ENCODE data around the gene ZNF385B. TPM values are rescaled to one million over a fixed set of nuclear protein-coding genes. Genes with fewer than 3 reads are reported as not detected.

Gene ZNF385B
- total RNA-seq, 4 donors from 2014 or later: 9.7 to 24.9 (median 11.4) TPM

DNA sequence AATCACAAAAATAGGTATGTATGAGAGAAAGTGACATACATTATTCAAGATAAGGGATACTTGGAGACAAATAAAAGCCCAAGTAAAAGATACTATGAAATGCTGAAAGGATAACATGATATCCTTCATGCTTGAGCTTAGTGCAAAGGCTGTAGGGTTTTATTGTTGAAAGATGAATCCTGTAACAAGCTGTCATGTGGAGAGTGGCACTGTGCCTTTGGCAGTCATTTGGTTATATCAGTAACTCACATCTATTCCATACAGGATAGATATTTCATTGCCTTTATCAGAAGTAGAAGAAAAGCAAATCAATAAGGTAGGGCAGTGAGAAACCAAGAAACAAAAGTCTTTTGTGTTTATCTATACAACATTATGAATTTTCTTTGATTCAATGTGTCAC lies 211.0 kb downstream of the ZNF385B start:
- Histone ChIP-seq H3K27ac (no peak overlapping the region), H3K36me3 (no peaks in the 10 kb centered on the region), H3K9me3 (no peaks in the 10 kb centered on the region), H3K27me3 (no peaks in the 10 kb centered on the region), H3K4me3 (no peak overlapping the region), H3K4me1 (peaks cover 12 to 20% of the 10 kb centered on the region in 2 donors)
- DNase-seq (no peak), ATAC-seq (peak in 1 of 2 donors; percentile 66)
- no peak for TF ChIP-seq POLR2A (IDR thresholded peaks at IDR 0.05)
- TF ChIP-seq, protein P1, sequence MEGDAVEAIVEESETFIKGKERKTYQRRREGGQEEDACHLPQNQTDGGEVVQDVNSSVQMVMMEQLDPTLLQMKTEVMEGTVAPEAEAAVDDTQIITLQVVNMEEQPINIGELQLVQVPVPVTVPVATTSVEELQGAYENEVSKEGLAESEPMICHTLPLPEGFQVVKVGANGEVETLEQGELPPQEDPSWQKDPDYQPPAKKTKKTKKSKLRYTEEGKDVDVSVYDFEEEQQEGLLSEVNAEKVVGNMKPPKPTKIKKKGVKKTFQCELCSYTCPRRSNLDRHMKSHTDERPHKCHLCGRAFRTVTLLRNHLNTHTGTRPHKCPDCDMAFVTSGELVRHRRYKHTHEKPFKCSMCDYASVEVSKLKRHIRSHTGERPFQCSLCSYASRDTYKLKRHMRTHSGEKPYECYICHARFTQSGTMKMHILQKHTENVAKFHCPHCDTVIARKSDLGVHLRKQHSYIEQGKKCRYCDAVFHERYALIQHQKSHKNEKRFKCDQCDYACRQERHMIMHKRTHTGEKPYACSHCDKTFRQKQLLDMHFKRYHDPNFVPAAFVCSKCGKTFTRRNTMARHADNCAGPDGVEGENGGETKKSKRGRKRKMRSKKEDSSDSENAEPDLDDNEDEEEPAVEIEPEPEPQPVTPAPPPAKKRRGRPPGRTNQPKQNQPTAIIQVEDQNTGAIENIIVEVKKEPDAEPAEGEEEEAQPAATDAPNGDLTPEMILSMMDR (IDR thresholded peaks at IDR 0.05 in 4 of 5, conservative IDR thresholded peaks at IDR 0.05 in 1 of 5): no peak
- intact Hi-C loops (cut with DNase I; ENCODE audit: low total_unique reads) (no loop called here), in situ Hi-C loops (cut with MboI; ENCODE audit: low sequenced_read_pairs in 4 of 4) (no loop called here)

DNA sequence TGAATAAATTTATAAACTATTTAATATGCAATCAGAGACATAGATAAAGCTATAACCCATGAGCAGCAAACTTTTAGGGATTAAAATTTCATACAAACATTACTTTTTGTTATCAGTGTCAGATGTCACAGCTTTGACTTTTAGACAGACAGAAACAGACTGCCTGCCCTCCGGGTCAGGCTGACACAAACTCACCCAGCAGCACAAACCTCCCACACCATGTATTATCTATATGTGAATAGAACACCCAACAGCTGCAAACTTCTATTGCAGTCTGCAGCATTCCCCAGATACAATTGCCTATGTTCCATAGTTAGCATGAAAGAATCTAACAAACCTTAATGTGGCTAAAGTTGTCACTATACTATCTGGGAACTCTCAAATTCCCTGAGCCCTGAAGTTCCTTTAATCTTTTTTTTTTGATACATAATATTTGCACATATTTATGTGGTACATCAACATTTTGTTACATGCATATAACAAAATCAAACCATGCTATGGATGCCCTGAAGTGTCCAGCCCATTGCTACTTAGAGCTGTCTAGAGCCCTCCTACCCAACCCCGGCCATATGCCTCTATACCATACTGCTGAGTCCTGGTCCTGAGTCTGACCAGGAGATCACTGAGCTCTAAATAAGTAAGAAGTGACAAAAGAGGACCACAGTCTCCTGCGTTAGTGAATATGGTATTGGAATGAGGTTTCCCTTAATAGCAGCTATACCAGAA lies 214.4 kb downstream of the ZNF385B start:
- intact Hi-C loops (cut with DNase I; ENCODE audit: low total_unique reads) (no loop called here), in situ Hi-C loops (cut with MboI; ENCODE audit: low sequenced_read_pairs in 4 of 4) (no loop called here)
- Histone ChIP-seq H3K4me1 (peaks cover 12 to 20% of the 10 kb centered on the region in 2 donors), H3K27me3 (no peaks in the 10 kb centered on the region), H3K27ac (no peak overlapping the region), H3K9me3 (no peaks in the 10 kb centered on the region), H3K36me3 (no peaks in the 10 kb centered on the region), H3K4me3 (no peak overlapping the region)
- TF ChIP-seq POLR2A (IDR thresholded peaks at IDR 0.05): no peak
- TF ChIP-seq, protein P1 (IDR thresholded peaks at IDR 0.05 in 4 of 5, conservative IDR thresholded peaks at IDR 0.05 in 1 of 5): no peak
- no peak for ATAC-seq
- no peak for DNase-seq

DNA sequence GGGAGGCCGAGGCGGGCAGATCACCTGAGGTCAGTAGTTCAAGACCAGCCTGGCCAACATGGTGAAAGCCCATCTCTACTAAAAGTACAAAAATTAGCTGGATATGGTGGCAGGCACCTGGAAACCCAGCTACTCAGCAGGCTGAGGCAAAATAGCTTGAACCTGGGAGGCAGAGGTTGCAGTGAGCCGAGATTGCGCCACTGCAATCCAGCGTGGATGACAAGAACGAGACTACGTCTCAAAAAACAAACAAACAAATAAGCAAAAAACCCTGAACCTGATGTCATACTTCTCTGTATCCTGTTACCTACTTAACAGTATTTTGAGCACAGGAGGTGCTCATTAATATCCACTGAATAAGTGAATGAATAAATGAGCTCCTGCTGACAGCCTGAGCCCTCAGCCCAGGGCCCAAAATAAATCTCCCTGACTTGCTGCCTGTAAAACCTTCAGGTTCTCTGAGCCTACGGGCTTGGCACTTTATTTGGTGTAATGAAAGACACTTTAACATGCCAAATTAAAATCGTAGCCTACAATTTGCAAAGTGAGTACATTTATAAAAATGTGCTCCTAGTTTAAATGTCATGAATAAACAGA lies 215.1 kb downstream of the ZNF385B start:
- DNase-seq (no peak), ATAC-seq (no peak)
- TF ChIP-seq, protein P1 (IDR thresholded peaks at IDR 0.05 in 4 of 5, conservative IDR thresholded peaks at IDR 0.05 in 1 of 5): no peak
- no peak for TF ChIP-seq POLR2A (IDR thresholded peaks at IDR 0.05)
- no peaks in the 10 kb centered on the region for H3K9me3 ChIP-seq
- no peak overlapping the region for H3K27ac ChIP-seq
- no peaks in the 10 kb centered on the region for H3K36me3 ChIP-seq
- H3K4me3 ChIP-seq: no peak overlapping the region
- in situ Hi-C loops (cut with MboI; ENCODE audit: low sequenced_read_pairs in 4 of 4) (no loop called here), intact Hi-C loops (cut with DNase I; ENCODE audit: low total_unique reads) (no loop called here)
- peaks cover 12 to 20% of the 10 kb centered on the region in 2 donors for H3K4me1 ChIP-seq
- no peaks in the 10 kb centered on the region for H3K27me3 ChIP-seq

DNA sequence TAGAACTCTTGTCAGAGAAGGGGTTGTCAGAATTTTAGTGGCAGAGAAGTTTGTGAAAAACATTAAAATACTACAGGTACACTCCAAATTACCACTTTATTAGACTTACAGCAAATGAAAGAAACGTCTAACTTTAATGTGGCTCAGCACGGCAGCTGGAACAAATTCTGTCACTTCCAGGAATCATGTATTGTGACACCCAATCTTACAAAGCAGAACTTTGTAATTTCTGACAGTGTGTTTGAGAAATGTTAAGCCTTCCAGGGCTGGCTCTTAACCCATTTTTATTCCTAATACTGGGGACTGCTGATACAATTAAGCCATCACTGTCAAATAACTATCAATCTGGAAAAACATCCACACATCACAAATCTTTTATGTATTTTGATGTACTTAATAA lies 216.4 kb downstream of the ZNF385B start:
- in situ Hi-C loops (cut with MboI; ENCODE audit: low sequenced_read_pairs in 4 of 4) (no loop called here), intact Hi-C loops (cut with DNase I; ENCODE audit: low total_unique reads) (no loop called here)
- DNase-seq (no peak), ATAC-seq (no peak)
- TF ChIP-seq, protein P1 (IDR thresholded peaks at IDR 0.05 in 4 of 5, conservative IDR thresholded peaks at IDR 0.05 in 1 of 5): no peak
- TF ChIP-seq POLR2A (IDR thresholded peaks at IDR 0.05): no peak
- no peaks in the 10 kb centered on the region for H3K36me3 ChIP-seq
- H3K27me3 ChIP-seq: no peaks in the 10 kb centered on the region
- no peaks in the 10 kb centered on the region for H3K9me3 ChIP-seq
- no peak overlapping the region for H3K27ac ChIP-seq
- H3K4me1 ChIP-seq: peaks cover 8 to 10% of the 10 kb centered on the region in 2 donors
- H3K4me3 ChIP-seq: no peak overlapping the region
